ENCODE measurements around the gene AGXT.

DNA sequence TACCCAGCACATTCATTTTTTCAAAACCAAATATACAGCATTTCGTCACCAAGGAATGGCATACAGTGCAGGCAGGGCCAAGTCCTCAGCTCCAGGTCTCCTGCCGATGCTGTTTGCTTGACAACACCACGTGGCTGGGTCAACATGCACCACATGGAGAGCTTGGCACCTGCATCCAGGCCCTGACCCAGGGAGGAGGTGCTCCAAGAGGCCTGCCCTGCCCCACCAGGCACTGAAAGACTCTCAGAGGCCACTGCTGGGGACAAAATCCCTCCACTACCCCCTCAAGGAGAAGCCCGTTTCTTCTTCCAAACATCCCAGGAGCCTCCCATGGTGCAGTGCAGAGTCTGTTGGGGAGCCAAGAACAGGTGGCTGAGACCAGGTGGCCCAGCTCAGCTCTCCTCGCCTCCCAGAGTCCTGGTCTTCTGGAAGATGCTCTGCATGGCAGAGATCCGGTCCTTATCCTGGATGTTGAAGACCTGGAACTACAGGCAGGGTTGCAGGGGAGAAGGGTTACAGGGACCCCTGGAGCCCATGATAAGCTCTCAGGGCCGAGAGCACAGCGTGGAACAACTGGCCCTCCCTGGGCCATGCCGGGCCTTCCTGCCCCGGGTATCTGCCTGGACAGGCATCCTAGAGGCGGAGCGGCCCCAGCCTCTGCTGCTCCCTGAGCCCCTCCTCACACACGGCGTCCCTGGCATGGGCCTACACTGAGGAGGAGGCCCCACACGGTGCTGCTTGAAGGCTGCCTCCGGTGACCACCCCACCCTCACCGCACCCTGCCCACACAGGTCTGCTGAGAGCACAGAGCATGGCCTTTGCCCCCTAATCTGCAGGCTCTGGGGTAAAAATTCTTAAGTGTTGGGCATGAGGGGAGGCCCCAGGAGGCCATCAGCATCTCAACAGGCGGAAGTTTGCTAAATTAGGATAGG, 18.3 kb downstream of the AGXT start:
- TF ChIP-seq SIN3A (IDR thresholded peaks at IDR 0.05; ENCODE audit: borderline replicate concordance, insufficient read depth, low read length) (no peak), POLR2AphosphoS5 (IDR thresholded peaks at IDR 0.05; ENCODE audit: low read depth, low read length) (no peak), TAF1 (IDR thresholded peaks at IDR 0.05; ENCODE audit: borderline replicate concordance, insufficient read depth, low read length) (no peak), REST (IDR thresholded peaks at IDR 0.05; ENCODE audit: insufficient read depth in 1 of 2, low read depth in 2 of 2, low read length in 2 of 2) (no peak)
